ENCODE results near the gene ANKRD12. TPM values are rescaled to one million over a fixed set of nuclear protein-coding genes. Genes with fewer than 3 reads are reported as not detected.

The ANKRD12 gene
- total RNA-seq, 8 experiments from 2014 or later = 18.5 to 48.5 (median 35.9) TPM

- Histone ChIP-seq H3K27ac (no peak overlapping the region), H3K4me1 (replicated peaks in 1 of 2) (no peaks in the 10 kb centered on the region)
- WGBS, 10 experiments = 88 to 100% (median 100%) methylated on average over 1 of the region's 1 CpG; no CpG with 5 or more reads in 1 of the 10 experiments
These were observed 139.3 kb downstream of the ANKRD12 start for GRCh38 chr18:9275890-9276289.

DNA sequence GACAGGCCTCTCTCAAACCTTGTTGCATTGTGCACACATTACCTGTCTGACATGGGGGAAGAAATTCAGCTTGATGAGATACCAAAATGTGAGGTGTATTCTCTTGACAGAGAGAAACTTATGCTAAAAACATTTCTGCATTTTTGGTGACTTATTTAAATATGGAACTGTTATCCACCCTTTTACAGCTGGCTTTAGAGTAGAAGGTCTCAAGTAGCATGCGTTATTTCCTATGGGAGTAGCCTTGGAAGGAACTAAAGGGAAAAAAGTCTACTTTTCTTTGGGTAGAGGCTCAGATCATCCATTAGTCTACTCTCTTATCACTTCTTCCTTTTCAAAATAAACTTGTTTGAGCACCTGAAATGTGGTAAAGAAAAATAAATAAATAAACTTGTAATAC, 141.4 kb downstream of the ANKRD12 start:
- Histone ChIP-seq H3K4me1 (replicated peaks in 1 of 2) (no peaks in the 10 kb centered on the region), H3K27ac (no peak overlapping the region), H3K4me3 (no peak overlapping the region)
- 0 to 100% (median 88%) methylated on average over 1 of the region's 1 CpG for WGBS, 10 experiments
- peak in 3 of 8 experiments; percentile 66 to 93 (median 79) for ATAC-seq (replicated peaks in 6 of 8)
- in situ Hi-C loops (cut with MboI; ENCODE audit: low pct_unique_long_range_greater_than_20kb in 2 of 9, low sequenced_read_pairs in 9 of 9, unreplicated experiment in 9 of 9) = no loop called here

More at GRCh38 chr18:9275890-9276289, 139.3 kb downstream of the ANKRD12 start:
- in situ Hi-C loops (cut with MboI; ENCODE audit: low pct_unique_long_range_greater_than_20kb in 2 of 9, low sequenced_read_pairs in 9 of 9, unreplicated experiment in 9 of 9) = no loop called here
- no peak for ATAC-seq (replicated peaks in 6 of 8)
- no peak overlapping the region for H3K4me3 ChIP-seq

GRCh38 chr18:9280849-9281248, 144.3 kb downstream of the ANKRD12 start:
- 45 to 100% (median 84%) methylated on average over 1 to 5 of the region's 5 CpGs; no CpG with 5 or more reads in 1 of the 10 experiments for WGBS, 10 experiments
- Histone ChIP-seq H3K4me1 (replicated peaks in 1 of 2) (no peaks in the 10 kb centered on the region), H3K4me3 (no peak overlapping the region), H3K27ac (no peak overlapping the region)
- no peak for ATAC-seq (replicated peaks in 6 of 8)
- in situ Hi-C loops (cut with MboI; ENCODE audit: low pct_unique_long_range_greater_than_20kb in 2 of 9, low sequenced_read_pairs in 9 of 9, unreplicated experiment in 9 of 9) = no loop called here

GRCh38 chr18:9281780-9282179, 145.2 kb downstream of the ANKRD12 start:
- H3K4me1 ChIP-seq (replicated peaks in 1 of 2) = no peaks in the 10 kb centered on the region
- WGBS, 10 experiments = 0 to 100% (median 53%) methylated on average over 1 of the region's 1 CpG; no CpG with 5 or more reads in 2 of the 10 experiments
- in situ Hi-C loops (cut with MboI; ENCODE audit: low pct_unique_long_range_greater_than_20kb in 2 of 9, low sequenced_read_pairs in 9 of 9, unreplicated experiment in 9 of 9) = no loop called here
- peak in 1 of 8 experiments; percentile 52 for ATAC-seq (replicated peaks in 6 of 8)
- no peak overlapping the region for H3K4me3 ChIP-seq
- H3K27ac ChIP-seq = no peak overlapping the region

DNA sequence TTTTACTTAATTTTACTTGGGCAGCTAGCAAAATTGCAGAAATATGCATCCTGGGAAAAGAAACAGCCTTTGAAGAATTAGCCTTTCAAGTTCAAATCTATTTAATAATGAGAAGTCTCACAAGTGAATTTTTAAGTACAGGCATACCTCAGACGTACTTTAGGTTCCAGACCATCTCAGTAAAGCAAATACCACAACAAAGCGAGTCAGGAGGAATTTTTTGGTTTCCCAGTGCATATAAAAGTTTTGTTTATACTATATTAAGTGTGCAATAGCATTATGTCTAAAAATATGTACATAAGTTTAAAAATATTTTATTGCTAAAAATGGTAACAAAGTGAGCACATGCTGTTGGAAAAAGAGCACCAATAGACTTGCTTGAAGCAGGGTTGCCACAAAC, 147.2 kb downstream of the ANKRD12 start:
- no peak overlapping the region for H3K4me3 ChIP-seq
- in situ Hi-C loops (cut with MboI; ENCODE audit: low pct_unique_long_range_greater_than_20kb in 2 of 9, low sequenced_read_pairs in 9 of 9, unreplicated experiment in 9 of 9) = no loop called here
- 25 to 100% (median 100%) methylated on average over 1 to 2 of the region's 2 CpGs; no CpG with 5 or more reads in 1 of the 10 experiments for WGBS, 10 experiments
- H3K27ac ChIP-seq = no peak overlapping the region
- no peaks in the 10 kb centered on the region for H3K4me1 ChIP-seq (replicated peaks in 1 of 2)
- no peak for ATAC-seq (replicated peaks in 6 of 8)

- in situ Hi-C loops (cut with MboI; ENCODE audit: low pct_unique_long_range_greater_than_20kb in 2 of 9, low sequenced_read_pairs in 9 of 9, unreplicated experiment in 9 of 9) = no loop called here
- no peaks in the 10 kb centered on the region for H3K4me1 ChIP-seq (replicated peaks in 1 of 2)
- ATAC-seq (replicated peaks in 6 of 8) = no peak
- H3K4me3 ChIP-seq = no peak overlapping the region
- 67 to 100% (median 100%) methylated on average over 1 to 2 of the region's 2 CpGs; no CpG with 5 or more reads in 3 of the 10 experiments for WGBS, 10 experiments
- H3K27ac ChIP-seq = no peak overlapping the region
These were observed 149.0 kb downstream of the ANKRD12 start for GRCh38 chr18:9285604-9286003.

- Histone ChIP-seq H3K4me1 (replicated peaks in 1 of 2) (no peaks in the 10 kb centered on the region), H3K4me3 (no peak overlapping the region), H3K27ac (no peak overlapping the region)
- peak in 3 of 8 experiments; percentile 77 to 97 (median 91) for ATAC-seq (replicated peaks in 6 of 8)
- in situ Hi-C loops (cut with MboI; ENCODE audit: low pct_unique_long_range_greater_than_20kb in 2 of 9, low sequenced_read_pairs in 9 of 9, unreplicated experiment in 9 of 9) = no loop called here
- WGBS, 10 experiments = 14 to 100% (median 70%) methylated on average over 1 to 7 of the region's 7 CpGs
These were observed 150.5 kb downstream of the ANKRD12 start for GRCh38 chr18:9287036-9287435.

- in situ Hi-C loops (cut with MboI; ENCODE audit: low pct_unique_long_range_greater_than_20kb in 2 of 9, low sequenced_read_pairs in 9 of 9, unreplicated experiment in 9 of 9) = no loop called here
- no peak for ATAC-seq (replicated peaks in 6 of 8)
These were observed 153.1 kb downstream of the ANKRD12 start for GRCh38 chr18:9289698-9290097.

GRCh38 chr18:9290156-9290555, 153.6 kb downstream of the ANKRD12 start:
- Histone ChIP-seq H3K4me3 (no peak overlapping the region), H3K4me1 (replicated peaks in 1 of 2) (no peaks in the 10 kb centered on the region), H3K27ac (no peak overlapping the region)
- in situ Hi-C loops (cut with MboI; ENCODE audit: low pct_unique_long_range_greater_than_20kb in 2 of 9, low sequenced_read_pairs in 9 of 9, unreplicated experiment in 9 of 9) = no loop called here
- ATAC-seq (replicated peaks in 6 of 8) = peak in 3 of 8 experiments; percentile 38 to 69 (median 63)

More at GRCh38 chr18:9289698-9290097, 153.1 kb downstream of the ANKRD12 start:
- no peak overlapping the region for H3K4me3 ChIP-seq
- no peaks in the 10 kb centered on the region for H3K4me1 ChIP-seq (replicated peaks in 1 of 2)
- no peak overlapping the region for H3K27ac ChIP-seq

DNA sequence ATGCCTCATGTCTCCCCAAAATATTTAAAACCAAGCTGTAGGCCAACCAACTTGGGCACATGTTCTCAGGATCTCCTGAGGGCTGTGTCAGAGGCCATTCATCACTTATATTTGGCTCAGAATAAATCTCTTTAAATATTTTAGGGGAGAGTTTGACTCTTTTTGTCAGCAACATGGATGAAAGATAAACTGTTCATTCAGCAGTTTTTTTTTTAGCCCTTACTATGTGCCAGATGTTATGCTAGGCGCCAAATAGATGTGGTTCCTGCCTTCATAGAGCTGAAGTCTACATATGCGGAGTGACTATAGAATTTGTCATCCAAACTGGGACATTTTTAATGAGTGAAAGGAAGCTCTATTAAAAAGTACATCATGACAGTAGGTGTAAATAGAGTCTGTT, 155.5 kb downstream of the ANKRD12 start:
- 61 to 100% (median 86%) methylated on average over 1 to 2 of the region's 2 CpGs; no CpG with 5 or more reads in 1 of the 10 experiments for WGBS, 10 experiments
- Histone ChIP-seq H3K27ac (no peak overlapping the region), H3K4me3 (no peak overlapping the region), H3K4me1 (replicated peaks in 1 of 2) (no peaks in the 10 kb centered on the region)
- ATAC-seq (replicated peaks in 6 of 8) = no peak
- in situ Hi-C loops (cut with MboI; ENCODE audit: low pct_unique_long_range_greater_than_20kb in 2 of 9, low sequenced_read_pairs in 9 of 9, unreplicated experiment in 9 of 9) = no loop called here

GRCh38 chr18:9293948-9294347, 157.4 kb downstream of the ANKRD12 start:
- ATAC-seq (replicated peaks in 6 of 8) = no peak

GRCh38 chr18:9296233-9297006, 159.8 kb downstream of the ANKRD12 start:
- peak in 1 of 8 experiments; percentile 50 for ATAC-seq (replicated peaks in 6 of 8)
- in situ Hi-C loops (cut with MboI; ENCODE audit: low pct_unique_long_range_greater_than_20kb in 2 of 9, low sequenced_read_pairs in 9 of 9, unreplicated experiment in 9 of 9) = no loop called here
- Histone ChIP-seq H3K27ac (no peak overlapping the region), H3K4me1 (replicated peaks in 1 of 2) (no peaks in the 10 kb centered on the region), H3K4me3 (no peak overlapping the region)
- WGBS, 10 experiments = 69 to 100% (median 85%) methylated on average over 1 to 8 of the region's 15 CpGs; no CpG with 5 or more reads in 2 of the 10 experiments

More at GRCh38 chr18:9293948-9294347, 157.4 kb downstream of the ANKRD12 start:
- WGBS, 10 experiments = 0 to 80% (median 71%) methylated on average over 1 of the region's 1 CpG; no CpG with 5 or more reads in 6 of the 10 experiments
- no peaks in the 10 kb centered on the region for H3K4me1 ChIP-seq (replicated peaks in 1 of 2)
- in situ Hi-C loops (cut with MboI; ENCODE audit: low pct_unique_long_range_greater_than_20kb in 2 of 9, low sequenced_read_pairs in 9 of 9, unreplicated experiment in 9 of 9) = no loop called here
- H3K27ac ChIP-seq = no peak overlapping the region
- no peak overlapping the region for H3K4me3 ChIP-seq

GRCh38 chr18:9297007-9297393, 160.4 kb downstream of the ANKRD12 start:
- no peak overlapping the region for H3K4me3 ChIP-seq
- in situ Hi-C loops (cut with MboI; ENCODE audit: low pct_unique_long_range_greater_than_20kb in 2 of 9, low sequenced_read_pairs in 9 of 9, unreplicated experiment in 9 of 9) = no loop called here
- H3K4me1 ChIP-seq (replicated peaks in 1 of 2) = no peaks in the 10 kb centered on the region
- no peak overlapping the region for H3K27ac ChIP-seq
- no peak for ATAC-seq (replicated peaks in 6 of 8)
- 95% methylated on average over 4 of the region's 24 CpGs; no CpG with 5 or more reads in 9 of the 10 experiments for WGBS, 10 experiments

Data from motor neuron (in vitro differentiated cells).